Gastrocnemius medialis (tissue), 4 donors: ENCODE data around the gene PRR15.

Experiments used
- CTCF ChIP-seq, 5 experiments: fragments of 450-650 bp in 3 of 5; fragments of 200-600 bp in 2 of 5; sonication (generic) in 2 of 5; IDR thresholded peaks in 4 of 5; conservative IDR thresholded peaks in 1 of 5; 1 replicate in 4 of 5; 2 replicates in 1 of 5; pipeline ENCODE4 v1.5.1; 2016 to 2019; ENCODE audit warnings: antibody characterized with exemption in 5 of 5, mild to moderate bottlenecking in 3 of 5, moderate library complexity in 3 of 5
- POLR2A ChIP-seq, 2 donors: fragments of 450-650 bp; IDR thresholded peaks; one replicate each; pipeline ENCODE4 v1.6.1; 2017; ENCODE audit warnings: antibody characterized with exemption in 2 of 2, mild to moderate bottlenecking in 2 of 2, moderate library complexity in 2 of 2

GRCh38 chr7:29518616-29519015 lies 45.0 kb upstream of the PRR15 start:
- TF ChIP-seq POLR2A (IDR thresholded peaks at IDR 0.05) (no peak), CTCF (IDR thresholded peaks at IDR 0.05 in 4 of 5, conservative IDR thresholded peaks at IDR 0.05 in 1 of 5) (no peak)
